BJ (cell line): ENCODE measurements around the gene TNIP1. TPM values are rescaled to one million over a fixed set of nuclear protein-coding genes. Genes with fewer than 3 reads are reported as not detected.

Source experiments
- CTCF ChIA-PET: fragments of 350-600 bp; formaldehyde crosslinking; extraction: SDS; loops from one replicate; lab custom pipeline; 2021; ENCODE audit warnings: antibody characterized with exemption, inconsistent platforms; lab: Yijun Ruan, JAX
- POLR2A ChIA-PET: fragments of 300-600 bp; sonication (Branson Sonifier 250); formaldehyde crosslinking; extraction: SDS; loops from one replicate; lab custom pipeline; 2021; ENCODE audit warnings: antibody characterized with exemption; lab: Charles Lee
- DNase-seq: peaks from one replicate; pipeline ENCODE4 v3.0.0-alpha.2; 2011; ENCODE audit warnings: low read depth
- H3K27me3 ChIP-seq: 2 replicates; pipeline ENCODE4 v1.6.0; 2011; ENCODE audit warnings: low read length; ENCODE audit not compliant: control insufficient read depth, insufficient read depth
- H3K36me3 ChIP-seq: 2 replicates; pipeline ENCODE4 v1.5.1; 2011; ENCODE audit warnings: low read length; ENCODE audit not compliant: control insufficient read depth, insufficient read depth
- H3K4me3 ChIP-seq: 2 replicates; pipeline ENCODE4 v1.5.1; 2011; ENCODE audit warnings: low read depth, mild to moderate bottlenecking, control low read depth, low read length
- polyA plus RNA-seq: library from polyadenylated mRNA; depleted of rRNA; stranded (reverse); fragments of >200 nt; gene quantifications from 2 replicates; pipeline ENCODE4 v1.2.3, GENCODE V29; 2011
- TF ChIP-seq, protein P1 (sequence below): IDR thresholded peaks from 2 replicates; pipeline ENCODE4 v1.5.1; 2011; ENCODE audit warnings: low read depth, mild to moderate bottlenecking, control low read depth, inconsistent platforms, low read length, moderate library complexity; ENCODE audit not compliant: insufficient read depth

The TNIP1 gene
- polyA plus RNA-seq, 1 experiment = 80.8 TPM

DNA sequence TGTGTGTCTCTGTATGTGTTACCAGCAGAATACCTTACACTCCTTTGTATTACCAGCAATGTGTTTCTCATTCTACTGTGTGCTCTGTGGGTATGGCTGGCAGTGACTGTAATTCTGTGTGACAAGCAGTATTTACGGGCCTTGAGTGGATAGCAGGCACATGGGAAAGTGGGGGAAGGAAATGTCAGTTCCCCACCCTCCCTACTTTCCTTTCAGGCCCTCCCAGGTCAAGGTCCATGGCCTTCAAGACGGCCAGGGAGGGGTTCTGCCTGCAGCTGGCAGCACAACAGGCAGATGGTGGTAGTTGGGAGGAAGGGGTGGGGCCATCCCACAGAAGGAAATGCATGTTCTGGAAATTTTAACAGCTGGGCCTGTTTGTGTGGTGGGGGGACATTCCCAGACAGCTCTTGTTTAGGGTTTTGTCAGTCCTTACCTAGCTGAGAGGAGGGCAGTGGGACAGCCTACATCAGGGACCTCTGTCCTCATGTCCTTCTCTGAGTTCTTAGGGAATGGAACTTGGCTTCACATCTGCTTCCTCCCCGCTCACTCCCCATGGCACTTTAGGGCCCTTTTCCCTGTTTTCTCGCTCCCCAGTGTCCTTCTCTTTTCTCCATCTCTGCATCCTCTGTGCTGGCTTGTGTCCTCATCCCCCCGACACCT is 14.6 kb upstream of the TNIP1 start:
- CTCF ChIA-PET = no interaction called here

DNA sequence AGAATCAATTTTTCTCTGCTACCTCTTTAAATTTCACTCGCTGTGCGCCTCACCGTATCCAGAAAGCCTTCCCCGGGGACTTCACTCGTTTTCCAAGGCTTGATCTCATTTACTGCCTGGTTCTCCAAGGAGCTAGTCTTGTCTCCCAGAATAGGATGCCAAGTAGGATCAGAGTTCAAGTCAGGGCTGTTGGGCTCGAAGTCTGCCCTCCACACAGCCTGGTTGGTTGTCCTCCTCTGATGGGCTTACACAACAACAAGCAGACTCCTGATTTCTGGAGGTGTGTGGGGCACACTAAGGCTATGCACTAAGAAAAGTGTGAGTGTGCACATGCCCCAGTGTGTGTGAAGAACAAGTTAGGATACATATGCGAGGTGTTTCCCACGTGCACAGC is 14.0 kb upstream of the TNIP1 start:
- H3K27me3 ChIP-seq = no peaks in the 10 kb centered on the region
- H3K36me3 ChIP-seq = peaks cover 5% of the 10 kb centered on the region; the same call in 1 of the 2 replicates
- no peak overlapping the region for H3K4me3 ChIP-seq
- no peak for DNase-seq
- ChIA-PET CTCF (interaction anchor here (0.8 kb wide), 1 partner anchor 43 kb away, joined by 3 read pairs; no protein-coding TSS in a partner anchor), POLR2A (no interaction called here)
- TF ChIP-seq, protein P1, sequence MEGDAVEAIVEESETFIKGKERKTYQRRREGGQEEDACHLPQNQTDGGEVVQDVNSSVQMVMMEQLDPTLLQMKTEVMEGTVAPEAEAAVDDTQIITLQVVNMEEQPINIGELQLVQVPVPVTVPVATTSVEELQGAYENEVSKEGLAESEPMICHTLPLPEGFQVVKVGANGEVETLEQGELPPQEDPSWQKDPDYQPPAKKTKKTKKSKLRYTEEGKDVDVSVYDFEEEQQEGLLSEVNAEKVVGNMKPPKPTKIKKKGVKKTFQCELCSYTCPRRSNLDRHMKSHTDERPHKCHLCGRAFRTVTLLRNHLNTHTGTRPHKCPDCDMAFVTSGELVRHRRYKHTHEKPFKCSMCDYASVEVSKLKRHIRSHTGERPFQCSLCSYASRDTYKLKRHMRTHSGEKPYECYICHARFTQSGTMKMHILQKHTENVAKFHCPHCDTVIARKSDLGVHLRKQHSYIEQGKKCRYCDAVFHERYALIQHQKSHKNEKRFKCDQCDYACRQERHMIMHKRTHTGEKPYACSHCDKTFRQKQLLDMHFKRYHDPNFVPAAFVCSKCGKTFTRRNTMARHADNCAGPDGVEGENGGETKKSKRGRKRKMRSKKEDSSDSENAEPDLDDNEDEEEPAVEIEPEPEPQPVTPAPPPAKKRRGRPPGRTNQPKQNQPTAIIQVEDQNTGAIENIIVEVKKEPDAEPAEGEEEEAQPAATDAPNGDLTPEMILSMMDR = no peak

More for the DNA sequence above, 14.6 kb upstream of the TNIP1 start:
- TF ChIP-seq, protein P1 = no peak
- Histone ChIP-seq H3K4me3 (no peak overlapping the region), H3K27me3 (no peaks in the 10 kb centered on the region), H3K36me3 (peaks cover 9% of the 10 kb centered on the region)
- DNase-seq = no peak
- POLR2A ChIA-PET = no interaction called here

DNA sequence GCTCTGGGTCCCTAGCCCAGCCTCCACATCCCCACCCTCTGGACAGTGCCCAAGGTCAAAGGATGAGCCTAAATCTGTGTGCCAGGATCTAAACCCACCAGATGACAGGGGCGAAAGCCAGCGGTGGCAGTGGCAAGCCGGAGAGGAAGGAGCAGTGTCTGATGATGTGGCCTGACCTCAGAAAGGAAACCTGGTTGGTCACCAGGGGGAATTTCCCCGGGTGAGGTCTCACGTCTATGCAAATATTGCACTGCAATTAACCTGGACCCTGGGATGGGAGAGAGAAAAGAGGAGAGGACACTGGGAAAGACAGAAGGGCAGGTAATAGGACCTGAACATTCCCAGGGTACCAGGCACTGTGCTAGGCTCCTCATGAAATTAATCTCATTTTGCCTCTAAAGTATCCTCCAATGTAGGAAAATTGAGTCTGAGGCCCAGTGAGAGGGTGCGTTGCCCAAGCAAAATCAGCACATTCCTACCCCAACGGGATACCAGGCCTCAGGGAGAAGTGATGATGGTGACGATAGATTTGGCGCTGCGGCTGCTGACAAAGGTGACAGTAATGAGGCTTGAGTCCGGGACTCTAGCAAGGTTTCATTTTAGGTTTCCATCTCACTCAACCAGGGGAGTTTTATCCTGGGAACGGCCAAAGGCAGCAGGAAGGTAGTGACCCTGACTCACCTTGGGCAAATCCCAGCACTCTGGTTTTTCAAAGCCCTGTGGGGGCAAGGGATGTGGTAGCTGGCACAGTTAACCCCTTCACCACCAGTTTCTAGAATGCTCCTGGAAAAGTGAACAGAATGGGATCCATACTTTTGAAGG is 13.4 kb upstream of the TNIP1 start:
- Histone ChIP-seq H3K4me3 (no peak overlapping the region), H3K27me3 (no peaks in the 10 kb centered on the region), H3K36me3 (peaks cover 3% of the 10 kb centered on the region; the same call in 1 of the 2 replicates)
- ChIA-PET POLR2A (interaction anchor here (1.2 kb wide), 1 partner anchor 13 kb away, joined by 6 read pairs; the partner anchor contains the start of gene TNIP1), CTCF (interaction anchor here (0.6 to 2.2 kb wide), 6 partner anchors 14 to 46 kb away, joined by 3 to 19 read pairs (median 4); no protein-coding TSS in a partner anchor)
- DNase-seq = no peak
- TF ChIP-seq, protein P1 = no peak

DNA sequence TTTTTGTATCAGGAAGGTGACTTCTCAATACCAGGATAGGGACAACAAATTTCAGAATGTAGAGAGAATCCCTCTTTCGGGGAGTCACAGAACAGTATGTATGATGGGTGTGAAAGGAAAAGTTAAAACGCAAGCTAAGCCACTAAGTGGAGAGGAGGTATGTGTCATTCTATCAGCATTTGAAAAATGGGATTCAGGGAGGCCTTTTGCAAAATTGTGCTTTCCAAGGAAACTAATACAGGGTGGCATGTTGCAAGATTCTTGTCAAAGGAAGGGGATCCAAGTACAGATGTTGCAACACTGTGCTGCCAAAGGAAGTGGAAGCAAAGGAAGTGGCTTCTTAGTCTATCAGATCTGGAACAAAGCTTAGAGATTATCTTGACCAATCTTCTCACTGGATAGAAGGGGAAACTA is 12.6 kb upstream of the TNIP1 start:
- peak; percentile 93 for DNase-seq
- Histone ChIP-seq H3K4me3 (no peak overlapping the region), H3K27me3 (no peaks in the 10 kb centered on the region), H3K36me3 (peaks cover 1% of the 10 kb centered on the region; the same call in 1 of the 2 replicates)
- ChIA-PET CTCF (interaction anchor here (0.6 to 2.2 kb wide), 8 partner anchors 12 to 45 kb away, joined by 3 to 19 read pairs (median 4); no protein-coding TSS in a partner anchor), POLR2A (interaction anchor here (1.2 kb wide), 1 partner anchor 12 kb away, joined by 6 read pairs; the partner anchor contains the start of gene TNIP1)
- TF ChIP-seq, protein P1 = peak; percentile 48

DNA sequence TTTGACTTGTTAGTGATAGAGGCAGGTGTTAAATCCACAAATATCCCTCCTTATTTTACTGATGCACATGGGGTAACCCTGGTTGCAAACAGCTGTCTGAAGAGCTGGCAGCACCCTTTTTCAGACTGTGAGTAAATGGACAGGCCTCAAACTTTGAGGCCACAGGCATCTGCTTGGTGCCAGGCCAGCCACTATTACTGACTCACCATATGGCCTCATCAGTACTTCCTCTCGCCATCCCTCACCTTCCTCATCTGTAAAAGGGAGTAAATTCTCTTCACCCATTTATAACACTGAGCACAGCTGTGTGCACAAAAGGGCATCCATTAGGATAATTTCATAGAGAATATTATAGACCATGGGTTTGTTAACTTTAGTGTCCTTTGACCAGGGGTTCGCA is 11.9 kb upstream of the TNIP1 start:
- TF ChIP-seq, protein P1 = no peak
- ChIA-PET CTCF (interaction anchor here (1.0 to 2.2 kb wide), 7 partner anchors 11 to 44 kb away, joined by 3 to 19 read pairs (median 4); no protein-coding TSS in a partner anchor), POLR2A (interaction anchor here (1.0 to 1.2 kb wide), 2 partner anchors 11 to 12 kb away, joined by 3 to 6 read pairs; partner anchors contain the start of gene TNIP1)
- Histone ChIP-seq H3K36me3 (no peaks in the 10 kb centered on the region), H3K27me3 (no peaks in the 10 kb centered on the region), H3K4me3 (no peak overlapping the region)
- no peak for DNase-seq
